ENCODE data around the gene L1TD1.
"Not testable (repeated sequence)": the region's sequence is repeated elsewhere in the genome, so short reads cannot be mapped to it uniquely, and the experiment has no call there.

L1TD1 gene

DNA sequence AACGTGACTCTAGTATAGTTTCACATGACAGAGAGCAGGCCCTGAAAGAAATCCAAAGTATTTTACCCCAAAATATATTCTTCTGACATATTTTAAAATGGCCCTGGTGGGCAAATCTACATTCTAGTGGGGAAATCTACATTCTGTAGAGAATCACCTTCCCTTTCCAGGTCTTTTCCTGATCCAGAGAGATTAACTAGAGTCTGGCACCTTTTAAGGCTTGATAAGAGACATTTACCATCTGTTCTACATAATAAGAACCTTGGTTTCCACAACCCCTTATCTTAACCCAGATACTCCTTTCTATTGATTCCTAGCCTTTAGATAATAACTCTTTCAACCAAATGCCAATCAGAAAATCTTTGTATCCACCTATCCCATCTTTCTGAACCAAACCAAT is 17.0 kb upstream of the L1TD1 start:
- Histone ChIP-seq H3K27me3 (replicated peaks) (no peaks in the 10 kb centered on the region), H3K36me3 (replicated peaks) (no peaks in the 10 kb centered on the region), H3K27ac (no peak overlapping the region), H3K4me3 (ENCODE audit: low read depth, low read length) (no peak overlapping the region)
- in situ Hi-C loops (cut with HindIII; ENCODE audit: low pct_ligation_motif_present, low sequenced_read_pairs): no loop called here
- TF ChIP-seq, protein P1, sequence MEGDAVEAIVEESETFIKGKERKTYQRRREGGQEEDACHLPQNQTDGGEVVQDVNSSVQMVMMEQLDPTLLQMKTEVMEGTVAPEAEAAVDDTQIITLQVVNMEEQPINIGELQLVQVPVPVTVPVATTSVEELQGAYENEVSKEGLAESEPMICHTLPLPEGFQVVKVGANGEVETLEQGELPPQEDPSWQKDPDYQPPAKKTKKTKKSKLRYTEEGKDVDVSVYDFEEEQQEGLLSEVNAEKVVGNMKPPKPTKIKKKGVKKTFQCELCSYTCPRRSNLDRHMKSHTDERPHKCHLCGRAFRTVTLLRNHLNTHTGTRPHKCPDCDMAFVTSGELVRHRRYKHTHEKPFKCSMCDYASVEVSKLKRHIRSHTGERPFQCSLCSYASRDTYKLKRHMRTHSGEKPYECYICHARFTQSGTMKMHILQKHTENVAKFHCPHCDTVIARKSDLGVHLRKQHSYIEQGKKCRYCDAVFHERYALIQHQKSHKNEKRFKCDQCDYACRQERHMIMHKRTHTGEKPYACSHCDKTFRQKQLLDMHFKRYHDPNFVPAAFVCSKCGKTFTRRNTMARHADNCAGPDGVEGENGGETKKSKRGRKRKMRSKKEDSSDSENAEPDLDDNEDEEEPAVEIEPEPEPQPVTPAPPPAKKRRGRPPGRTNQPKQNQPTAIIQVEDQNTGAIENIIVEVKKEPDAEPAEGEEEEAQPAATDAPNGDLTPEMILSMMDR (IDR thresholded peaks at IDR 0.05; ENCODE audit: low read depth, low read length, missing control alignments): no peak
- no peak for DNase-seq

DNA sequence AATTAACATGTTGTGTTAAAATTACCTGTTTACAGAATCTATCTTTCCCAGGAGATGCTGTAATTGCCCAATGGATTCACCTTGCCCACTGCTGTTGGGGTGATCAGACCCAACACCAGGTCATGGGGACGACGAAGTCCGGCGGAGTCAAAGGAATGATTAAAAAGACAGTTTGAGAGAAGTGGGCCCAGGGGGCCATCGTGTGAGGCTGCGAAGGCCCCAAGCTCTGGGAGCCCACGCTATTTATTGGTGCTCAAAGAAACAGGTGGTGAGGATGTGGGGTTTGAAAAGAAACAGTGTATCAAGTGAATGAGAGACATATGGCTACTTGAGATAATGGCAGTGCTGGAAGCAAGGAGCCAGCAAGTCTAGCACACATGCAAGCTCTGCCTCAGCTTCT is 16.3 kb upstream of the L1TD1 start:
- TF ChIP-seq, protein P1 (IDR thresholded peaks at IDR 0.05; ENCODE audit: low read depth, low read length, missing control alignments): no peak
- DNase-seq: no peak
- no peaks in the 10 kb centered on the region for H3K27me3 ChIP-seq (replicated peaks)
- in situ Hi-C loops (cut with HindIII; ENCODE audit: low pct_ligation_motif_present, low sequenced_read_pairs): no loop called here
- H3K27ac ChIP-seq: no peak overlapping the region
- no peak overlapping the region for H3K4me3 ChIP-seq (ENCODE audit: low read depth, low read length)
- H3K36me3 ChIP-seq (replicated peaks): no peaks in the 10 kb centered on the region

DNA sequence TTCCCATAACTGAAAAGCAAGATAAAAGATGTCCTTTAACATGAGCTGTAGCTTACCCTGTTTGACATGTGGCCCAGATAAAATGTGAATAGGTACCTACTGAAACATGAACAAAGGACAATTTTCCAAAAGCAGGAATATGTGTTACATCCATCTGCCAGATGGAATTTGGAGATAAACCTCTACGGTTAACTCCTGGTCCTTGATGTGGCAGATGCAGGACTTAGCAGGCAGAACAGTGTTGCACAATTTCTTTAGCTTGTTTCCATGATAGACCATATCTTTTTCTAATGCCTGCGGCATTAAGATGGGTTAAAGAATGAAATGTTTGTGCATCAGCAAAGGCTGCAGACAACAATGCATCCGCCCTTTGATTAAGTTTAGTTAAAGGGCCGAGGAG is 14.6 kb upstream of the L1TD1 start:
- H3K27ac ChIP-seq; H3K4me3 ChIP-seq (ENCODE audit: low read depth, low read length); H3K27me3 ChIP-seq (replicated peaks); in situ Hi-C loops (cut with HindIII; ENCODE audit: low pct_ligation_motif_present, low sequenced_read_pairs); H3K36me3 ChIP-seq (replicated peaks); DNase-seq: not testable (repeated sequence)

DNA sequence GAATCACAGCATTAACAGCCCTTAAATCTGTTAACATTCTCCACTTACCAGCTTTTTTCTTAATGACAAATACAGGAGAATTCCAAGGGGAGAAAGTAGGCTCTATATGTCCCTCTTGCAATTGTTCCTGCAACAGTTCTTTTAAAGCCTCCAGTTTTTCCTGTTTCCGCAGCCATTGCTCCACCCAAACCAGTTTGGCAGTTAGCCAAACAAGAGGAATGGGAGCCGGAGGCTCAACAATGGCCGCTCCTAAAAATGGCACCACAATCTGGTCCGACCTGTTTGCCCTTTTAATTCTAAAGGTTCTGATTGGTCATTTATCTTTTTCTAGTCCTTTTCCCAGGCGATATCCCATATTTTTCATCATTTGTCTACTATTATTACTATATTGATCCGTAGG is 14.0 kb upstream of the L1TD1 start:
- no peak overlapping the region for H3K27ac ChIP-seq
- H3K36me3 ChIP-seq (replicated peaks): no peaks in the 10 kb centered on the region
- in situ Hi-C loops (cut with HindIII; ENCODE audit: low pct_ligation_motif_present, low sequenced_read_pairs): no loop called here
- H3K4me3 ChIP-seq (ENCODE audit: low read depth, low read length): no peak overlapping the region
- TF ChIP-seq, protein P1 (IDR thresholded peaks at IDR 0.05; ENCODE audit: low read depth, low read length, missing control alignments): no peak
- no peak for DNase-seq
- no peaks in the 10 kb centered on the region for H3K27me3 ChIP-seq (replicated peaks)

DNA sequence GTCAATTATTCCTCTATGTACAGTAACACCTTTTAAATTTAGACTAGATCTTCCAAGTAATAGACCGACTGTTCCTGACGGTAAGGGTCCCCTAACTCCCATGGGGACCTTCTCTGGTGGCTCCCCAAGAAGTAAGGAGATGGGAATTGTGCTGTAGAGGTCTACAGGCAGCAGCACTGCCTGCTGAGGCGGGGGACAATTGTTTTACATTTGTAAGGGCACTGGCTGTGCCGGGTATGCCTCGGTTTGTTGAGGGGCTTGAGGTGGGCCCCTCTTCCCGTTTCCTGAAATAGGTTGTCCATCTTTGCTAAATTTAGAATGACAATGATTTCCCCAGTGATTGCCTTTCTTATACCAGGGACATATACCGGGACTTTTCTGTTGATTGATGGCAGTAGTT is 13.1 kb upstream of the L1TD1 start:
- no peaks in the 10 kb centered on the region for H3K36me3 ChIP-seq (replicated peaks)
- in situ Hi-C loops (cut with HindIII; ENCODE audit: low pct_ligation_motif_present, low sequenced_read_pairs): no loop called here
- no peak overlapping the region for H3K4me3 ChIP-seq (ENCODE audit: low read depth, low read length)
- TF ChIP-seq, protein P1 (IDR thresholded peaks at IDR 0.05; ENCODE audit: low read depth, low read length, missing control alignments): no peak
- no peak for DNase-seq
- no peak overlapping the region for H3K27ac ChIP-seq
- H3K27me3 ChIP-seq (replicated peaks): no peaks in the 10 kb centered on the region

DNA sequence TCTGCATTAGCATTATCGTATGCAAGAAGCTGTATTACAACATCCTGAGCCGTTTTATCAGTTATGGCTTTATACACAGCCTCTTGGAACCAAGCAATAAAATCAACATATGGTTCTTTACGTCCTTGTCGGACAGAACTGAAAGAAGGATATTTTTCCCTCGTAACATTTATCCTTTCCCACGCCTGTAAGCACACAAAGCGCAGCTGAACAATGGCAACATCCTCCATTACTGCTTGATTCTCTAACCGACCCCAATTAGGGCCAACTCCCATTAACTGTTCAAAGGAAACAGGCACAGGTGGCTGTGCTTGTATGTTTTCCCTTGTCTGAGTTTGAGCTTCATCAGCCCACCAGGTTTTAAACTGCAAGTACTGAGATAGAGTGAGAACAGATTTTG is 12.5 kb upstream of the L1TD1 start:
- H3K27ac ChIP-seq; DNase-seq; H3K4me3 ChIP-seq (ENCODE audit: low read depth, low read length); H3K36me3 ChIP-seq (replicated peaks); in situ Hi-C loops (cut with HindIII; ENCODE audit: low pct_ligation_motif_present, low sequenced_read_pairs); H3K27me3 ChIP-seq (replicated peaks): not testable (repeated sequence)

DNA sequence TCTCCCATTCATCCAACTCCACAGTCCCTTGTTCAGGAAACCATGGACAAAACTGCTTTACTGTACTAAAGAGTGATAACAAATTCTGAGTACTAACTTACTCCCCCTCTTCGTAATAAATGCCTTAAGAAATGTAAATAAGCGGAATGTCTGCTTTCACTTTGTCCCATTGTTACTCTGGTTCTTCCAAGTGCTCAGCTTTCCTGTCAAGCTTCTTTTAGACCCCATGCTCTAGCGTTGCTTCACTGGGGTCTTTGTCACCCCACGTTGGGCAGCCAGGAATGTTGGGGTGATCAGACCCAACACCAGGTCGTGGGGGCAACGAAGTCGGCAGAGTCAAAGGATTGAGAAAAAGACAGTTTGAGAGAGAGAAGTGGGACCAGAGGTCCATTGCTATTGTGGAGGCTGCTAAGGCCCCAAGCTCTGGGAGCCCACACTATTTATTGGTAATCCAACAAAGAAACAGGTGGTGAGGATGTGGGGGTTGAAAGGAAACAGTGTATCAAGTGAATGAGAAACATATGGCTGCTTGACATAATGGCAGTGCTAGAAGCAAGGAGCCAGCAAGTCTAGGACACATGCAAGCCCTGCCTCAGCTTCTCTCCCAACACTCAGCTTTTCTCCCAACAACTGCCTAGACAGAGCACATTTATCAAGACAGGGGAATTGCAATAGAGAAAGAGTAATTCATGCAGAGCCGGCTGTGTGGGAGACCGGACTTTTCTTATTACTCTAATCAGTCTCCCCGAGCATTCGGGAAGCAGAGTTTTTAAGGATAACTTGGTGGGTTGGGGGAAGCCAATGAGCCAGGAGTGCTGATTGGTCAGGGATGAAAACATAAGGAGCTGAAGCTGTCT is 11.3 kb upstream of the L1TD1 start:
- H3K4me3 ChIP-seq (ENCODE audit: low read depth, low read length); H3K27me3 ChIP-seq (replicated peaks); in situ Hi-C loops (cut with HindIII; ENCODE audit: low pct_ligation_motif_present, low sequenced_read_pairs); H3K27ac ChIP-seq; H3K36me3 ChIP-seq (replicated peaks); DNase-seq: not testable (repeated sequence)

Measured in brain microvascular endothelial cell (primary cell).